Activated T-cell treated with anti-CD3 and anti-CD28 coated beads, Interleukin-2, amount 50 U/mL, for 48 hours (primary cell): ENCODE measurements around the gene CSK.
"Not testable (repeated sequence)": the region's sequence is repeated elsewhere in the genome, so short reads cannot be mapped to it uniquely, and the experiment has no call there.

Experiments used
- DNase-seq, 2 experiments: peaks; one replicate each; pipeline ENCODE4 v3.0.0-alpha.2; 2020

The CSK gene

DNA sequence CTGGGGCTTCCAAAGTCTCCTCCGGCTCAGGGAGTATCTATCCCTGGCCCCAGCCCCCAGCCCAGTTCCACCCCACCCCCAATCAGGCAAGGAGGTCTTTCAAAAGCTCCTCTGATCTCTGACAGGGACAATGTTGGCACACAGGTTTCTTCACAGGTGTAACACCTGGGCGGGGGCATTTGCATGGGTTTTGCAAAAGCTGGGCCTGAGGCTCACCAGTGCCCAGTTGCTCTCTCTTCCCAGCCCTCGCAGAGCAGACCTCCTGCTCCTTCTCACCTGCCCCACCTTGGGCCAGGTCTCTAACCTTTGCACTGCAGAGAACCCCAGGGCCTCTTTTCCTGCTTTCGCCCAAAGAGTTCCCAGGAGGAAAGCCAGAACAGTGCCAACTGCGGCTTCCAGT lies 8.6 kb upstream of the CSK start:
- DNase-seq: no peak

DNA sequence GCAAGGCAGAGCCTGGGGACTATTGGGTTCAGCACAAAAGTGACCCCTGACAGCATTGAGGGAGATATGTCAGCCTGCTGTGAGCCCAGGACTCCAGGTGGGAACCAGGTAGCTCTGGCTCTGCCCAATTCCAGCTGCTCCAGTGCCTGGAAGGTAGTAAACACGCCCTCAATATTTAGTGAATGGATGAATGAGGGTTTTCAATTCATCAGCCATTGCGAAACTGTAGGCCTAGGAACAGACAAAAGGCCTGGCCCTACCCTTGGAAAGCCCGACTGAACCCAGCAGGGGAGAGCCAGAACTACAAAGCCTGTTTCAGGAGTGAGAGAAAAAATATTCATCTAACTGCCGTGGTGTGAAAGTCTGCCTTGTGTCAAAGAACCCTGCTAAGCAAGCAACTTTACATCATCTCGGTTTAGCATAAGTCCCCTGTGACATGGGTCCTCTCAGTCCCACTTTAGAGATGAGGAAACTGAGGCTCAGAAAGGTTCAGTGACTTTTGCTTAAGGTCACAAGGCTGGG lies 8.1 kb upstream of the CSK start:
- DNase-seq: no peak

GRCh38 chr15:74775132-74775562 lies 6.7 kb upstream of the CSK start:
- no peak for DNase-seq

- DNase-seq: no peak
Measured at GRCh38 chr15:74775894-74776293, 6.0 kb upstream of the CSK start.

DNA sequence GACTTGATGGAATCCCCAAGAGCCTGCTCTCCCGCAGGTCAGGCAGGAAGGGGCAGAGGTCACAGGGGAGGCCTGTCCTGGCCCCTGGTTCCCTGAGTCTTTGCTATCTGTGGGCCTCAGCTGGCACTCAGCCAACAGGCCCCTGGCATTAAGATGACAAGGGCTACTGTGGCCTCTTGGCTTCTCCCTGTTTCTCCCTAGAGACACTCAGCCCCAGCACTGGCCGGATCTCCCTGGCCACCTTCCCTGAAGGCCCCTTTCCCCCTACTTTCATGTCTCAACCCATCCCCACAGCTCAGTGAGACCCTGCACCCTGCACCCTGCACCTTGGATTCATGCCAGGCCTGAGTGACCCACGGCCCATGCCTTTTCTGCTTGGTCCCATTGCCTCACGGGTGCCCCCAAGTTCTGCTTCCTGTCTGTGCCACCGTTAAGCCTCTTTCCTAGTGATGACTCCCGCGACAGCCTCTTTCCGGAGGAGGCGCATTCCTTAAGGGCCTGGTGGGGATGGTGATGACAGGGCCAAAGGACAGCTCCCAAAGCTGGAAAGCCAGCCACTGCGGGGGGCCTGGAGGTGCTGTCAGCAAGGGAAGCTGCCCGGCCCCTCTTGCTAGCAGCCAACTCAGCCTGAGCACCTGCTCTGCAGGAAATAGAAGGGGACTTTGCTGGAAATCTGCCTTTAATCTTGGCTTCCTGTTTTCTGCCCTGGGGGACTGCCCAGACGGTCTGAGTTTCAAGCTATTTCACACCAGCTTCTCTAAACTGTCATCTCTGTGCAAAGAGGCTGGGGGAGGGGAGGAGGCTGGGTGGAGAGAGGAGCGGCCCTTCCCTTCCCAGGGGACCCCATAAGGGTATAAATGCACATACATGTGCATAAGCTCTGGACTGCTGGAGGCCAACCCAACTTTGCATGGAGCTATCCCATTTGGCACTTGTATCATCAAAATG lies 4.8 kb upstream of the CSK start:
- DNase-seq: peak; percentile 68 to 69

DNA sequence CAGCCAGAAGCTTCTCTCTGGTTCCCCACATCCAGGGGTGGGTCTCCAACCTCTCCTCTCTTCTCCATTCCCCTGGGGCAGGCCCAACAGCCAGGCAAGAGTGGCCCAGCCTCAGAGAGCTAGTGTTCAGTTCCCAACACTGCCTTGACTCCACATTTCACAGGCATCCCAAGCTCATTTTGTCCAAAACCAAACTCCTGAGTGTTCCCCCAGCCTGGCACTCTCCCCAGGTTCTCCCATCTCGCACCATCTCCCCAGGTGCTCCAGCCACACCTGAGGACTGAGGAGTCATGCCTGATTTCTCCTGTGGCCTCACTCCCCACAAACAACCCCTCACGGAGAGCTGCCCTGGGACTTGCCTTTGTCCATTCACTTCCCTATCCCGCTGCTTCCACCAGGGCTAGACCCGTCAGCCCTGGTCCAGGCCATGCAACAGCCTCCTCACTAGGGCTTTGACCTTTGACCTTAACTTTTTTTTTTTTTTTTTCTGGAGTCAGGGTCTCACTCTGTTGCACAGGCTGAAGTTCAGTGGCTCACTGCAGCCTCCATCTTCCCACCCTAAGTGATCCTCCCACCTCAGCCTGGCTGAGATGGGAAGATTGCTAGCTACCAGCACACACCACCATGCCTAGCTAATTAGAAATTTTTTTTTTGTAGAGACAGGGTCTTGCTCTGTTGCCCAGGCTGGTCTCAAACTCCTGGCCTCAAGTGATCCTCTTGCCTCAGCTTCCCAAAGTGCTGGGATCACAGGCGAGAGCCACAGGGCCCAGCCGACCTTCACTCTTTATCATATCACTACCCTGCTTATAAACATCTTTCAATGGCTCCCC lies 3.9 kb upstream of the CSK start:
- DNase-seq: no peak

GRCh38 chr15:74778599-74778970 lies 3.3 kb upstream of the CSK start:
- peak in 1 of 2 experiments; percentile 21 for DNase-seq

DNA sequence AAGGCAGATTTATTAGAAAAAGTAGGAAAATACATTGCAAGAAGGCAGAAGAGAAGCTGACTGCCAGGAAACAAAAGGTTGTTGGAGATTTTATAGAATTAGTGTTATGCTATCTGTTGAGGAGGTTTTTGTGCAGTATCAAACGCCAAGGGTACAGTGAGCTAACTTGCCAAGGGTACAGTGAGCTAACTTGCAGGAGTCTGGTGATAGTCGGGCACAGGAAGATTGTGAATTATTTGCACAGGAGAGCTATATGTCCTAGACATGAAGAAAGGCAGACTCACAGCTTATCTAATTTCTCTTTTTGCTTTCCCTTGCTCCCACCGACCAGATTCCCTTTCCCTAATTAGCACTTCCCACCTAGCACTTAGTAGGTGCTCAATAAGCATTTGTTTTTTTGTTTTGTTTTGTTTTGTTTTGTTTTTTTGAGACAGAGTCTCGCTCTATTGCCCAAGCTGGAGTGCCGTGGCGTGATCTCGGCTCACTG lies 2.7 kb upstream of the CSK start:
- DNase-seq: no peak

DNA sequence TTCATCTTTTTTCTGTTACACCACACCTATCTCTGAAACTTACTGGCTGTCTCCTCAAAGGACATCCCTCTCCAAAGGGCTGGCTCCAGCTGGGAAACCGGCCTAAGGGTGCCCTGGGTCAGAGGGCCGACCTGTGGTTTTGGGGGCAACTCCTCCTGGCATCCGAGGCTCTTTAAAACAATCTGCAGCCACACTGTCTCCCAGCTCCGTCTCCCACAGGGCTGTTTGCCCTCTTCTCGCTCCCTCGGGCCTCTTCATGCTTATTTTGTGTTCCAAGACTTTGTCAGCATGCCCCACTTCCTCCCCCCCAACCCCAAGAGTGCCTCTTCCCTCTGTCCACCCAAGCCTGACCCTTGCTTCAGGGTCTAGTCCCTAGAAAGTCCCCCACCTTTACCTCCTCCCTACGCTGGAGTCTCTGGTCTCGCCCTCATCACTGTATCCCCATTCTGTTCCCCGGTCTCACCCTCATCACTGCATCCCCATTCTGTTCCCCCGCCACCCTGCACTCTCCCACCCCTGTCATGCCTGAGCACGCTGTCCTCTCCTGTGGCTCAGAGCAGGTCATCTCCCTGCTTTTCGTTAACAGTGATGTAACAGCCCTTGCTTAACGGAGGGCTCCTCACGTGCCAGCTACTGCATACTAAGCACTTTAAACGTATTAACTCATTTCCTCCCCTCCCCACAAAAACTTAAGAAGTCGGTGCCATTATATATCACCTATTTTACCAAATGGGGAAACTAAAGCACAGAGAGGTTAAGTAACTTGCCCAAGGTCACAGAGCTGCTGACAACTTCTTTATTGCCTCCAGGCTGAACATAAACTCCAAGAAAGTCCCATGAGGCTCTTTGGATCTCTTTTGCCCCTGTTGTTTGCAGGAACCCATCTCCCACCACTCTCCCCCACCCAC lies 1.1 kb upstream of the CSK start:
- DNase-seq: peak; percentile 59 to 64

GRCh38 chr15:74782259-74783071 lies 585 bp downstream of the CSK start:
- peak in 1 of 2 experiments; percentile 62 for DNase-seq

DNA sequence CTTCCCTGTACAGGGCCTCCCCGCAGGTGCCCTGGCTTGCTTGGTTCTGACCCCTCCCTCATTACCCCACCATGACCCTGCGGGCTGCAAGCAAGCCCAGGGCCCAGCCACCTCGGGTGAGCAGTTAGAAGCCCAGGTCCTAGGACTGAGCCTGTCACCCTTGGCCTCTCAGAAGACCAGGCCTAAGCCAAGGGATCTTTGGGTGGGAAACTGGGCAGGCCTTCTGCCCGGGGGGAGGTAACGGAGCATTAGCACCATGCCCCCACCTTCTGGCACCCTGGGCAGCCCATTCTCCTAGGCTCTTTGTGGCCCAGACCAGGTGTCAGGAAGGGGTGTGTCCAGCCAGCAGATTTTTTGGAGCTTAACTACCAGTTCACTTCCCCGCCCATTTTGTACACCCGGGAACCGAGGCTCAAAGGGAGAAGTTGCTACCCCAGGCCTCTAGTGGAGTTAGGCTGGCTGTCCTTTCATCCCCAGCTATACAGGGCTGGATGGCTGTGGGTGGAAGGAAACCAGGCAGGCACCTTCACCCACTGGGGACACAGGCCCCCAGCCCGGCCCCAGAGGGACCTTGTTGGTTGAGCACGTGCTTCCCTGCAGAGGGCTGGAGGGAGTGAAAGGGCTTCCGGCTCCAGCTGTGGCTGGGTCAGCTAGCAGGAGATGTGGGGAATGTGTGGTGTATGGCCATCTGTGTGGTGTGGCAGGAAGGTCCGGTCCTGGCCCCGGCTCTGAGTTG lies 1.4 kb downstream of the CSK start:
- peak; percentile 71 for DNase-seq

- peak in 1 of 2 experiments; percentile 52 for DNase-seq
Measured at GRCh38 chr15:74783808-74784175, 1.9 kb downstream of the CSK start.

DNA sequence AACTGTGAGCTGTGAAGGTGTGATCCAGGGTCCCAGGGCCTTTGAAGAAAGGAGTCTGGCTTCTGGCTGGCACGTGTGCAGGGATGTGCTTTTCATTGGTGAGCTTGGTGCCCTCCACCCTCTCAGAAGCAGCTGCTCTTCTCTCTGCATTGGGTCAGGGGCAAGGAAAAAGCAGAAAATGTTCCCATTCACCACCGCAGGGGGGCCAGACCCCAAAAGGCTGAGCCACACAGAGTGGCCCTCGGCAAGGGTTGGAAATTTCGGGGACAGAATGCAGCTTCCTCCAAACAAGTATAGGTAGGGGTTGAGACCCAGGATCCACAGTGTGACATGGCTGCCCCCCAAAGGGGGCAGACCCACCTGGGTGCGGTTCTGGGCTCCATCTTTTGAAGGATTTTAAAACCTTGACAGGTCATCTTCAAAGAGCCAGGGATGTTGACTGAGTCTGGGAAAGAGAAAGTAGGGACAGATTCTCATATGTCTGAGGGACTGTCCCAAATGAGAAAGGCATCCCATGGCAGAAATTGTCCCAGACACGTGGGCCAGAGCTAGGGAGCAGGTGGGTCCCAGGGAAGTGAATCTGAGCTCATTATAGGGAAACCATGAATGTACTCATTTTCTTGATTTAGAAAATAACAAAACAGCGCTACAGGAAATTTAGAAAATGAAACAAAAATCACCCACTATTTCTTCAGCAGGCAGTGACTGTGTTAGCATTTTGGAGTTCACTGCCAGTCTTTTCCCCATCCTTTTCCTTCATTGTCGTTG lies 2.7 kb downstream of the CSK start:
- DNase-seq: peak; percentile 56 to 59

DNA sequence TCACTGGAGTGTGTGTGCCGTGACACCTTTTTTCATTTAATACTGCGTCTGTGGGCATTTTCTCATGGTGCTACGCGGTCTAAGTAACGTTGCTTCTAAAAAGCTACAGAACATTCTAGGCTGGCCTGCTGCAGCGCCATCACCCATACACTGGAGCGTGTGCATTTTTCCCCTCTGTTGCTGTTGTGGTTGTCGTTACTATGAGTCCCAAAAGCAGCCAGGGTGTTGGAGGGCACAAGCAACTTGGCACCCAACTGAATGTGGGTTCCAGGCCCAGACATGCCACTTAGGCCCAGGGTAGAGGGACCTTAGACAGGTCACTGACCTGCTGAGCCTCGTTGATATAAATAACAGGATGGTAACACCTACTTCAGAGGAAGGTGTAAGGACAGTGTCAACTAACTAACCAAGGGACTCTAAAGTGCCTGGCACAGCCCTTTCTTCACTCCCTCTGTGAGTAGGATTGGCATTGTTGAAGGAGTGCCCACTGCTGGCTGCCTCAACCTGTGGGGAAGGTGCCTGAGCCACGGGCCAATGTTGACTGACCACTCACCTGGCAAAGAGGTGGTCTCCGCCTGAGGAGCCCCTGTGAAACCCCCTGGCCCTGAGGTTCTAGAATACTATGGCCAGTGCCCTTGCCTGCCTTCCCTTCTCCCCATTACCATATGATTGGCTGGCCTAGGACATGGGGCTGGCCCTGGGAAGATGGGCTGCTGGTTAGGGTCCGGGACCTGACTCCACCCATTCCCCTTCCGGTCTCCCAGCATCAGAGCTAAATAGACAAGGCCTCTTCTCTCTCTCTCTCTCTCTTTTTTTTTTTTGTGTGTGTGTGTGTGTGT lies 3.5 kb downstream of the CSK start:
- peak; percentile 55 to 67 for DNase-seq

DNA sequence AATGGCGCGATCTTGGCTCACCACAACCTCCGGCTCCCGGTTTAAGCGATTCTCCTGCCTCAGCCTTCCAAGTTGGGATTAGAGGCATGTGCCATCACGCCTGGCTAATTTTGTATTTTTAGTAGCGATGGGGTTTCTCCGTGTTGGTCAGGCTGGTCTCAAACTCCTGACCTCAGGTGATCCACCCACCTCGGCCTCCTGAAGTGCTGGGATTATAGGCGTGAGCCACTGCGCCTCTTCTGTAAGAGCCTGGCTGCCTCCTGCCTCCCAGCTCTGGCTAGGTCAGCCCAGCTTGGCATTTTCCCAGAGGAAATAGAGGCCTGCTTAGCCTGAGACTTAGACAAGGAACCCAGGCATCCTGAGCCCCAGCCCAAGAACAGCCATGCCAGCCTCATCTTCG lies 4.2 kb downstream of the CSK start:
- DNase-seq: not testable (repeated sequence)

DNA sequence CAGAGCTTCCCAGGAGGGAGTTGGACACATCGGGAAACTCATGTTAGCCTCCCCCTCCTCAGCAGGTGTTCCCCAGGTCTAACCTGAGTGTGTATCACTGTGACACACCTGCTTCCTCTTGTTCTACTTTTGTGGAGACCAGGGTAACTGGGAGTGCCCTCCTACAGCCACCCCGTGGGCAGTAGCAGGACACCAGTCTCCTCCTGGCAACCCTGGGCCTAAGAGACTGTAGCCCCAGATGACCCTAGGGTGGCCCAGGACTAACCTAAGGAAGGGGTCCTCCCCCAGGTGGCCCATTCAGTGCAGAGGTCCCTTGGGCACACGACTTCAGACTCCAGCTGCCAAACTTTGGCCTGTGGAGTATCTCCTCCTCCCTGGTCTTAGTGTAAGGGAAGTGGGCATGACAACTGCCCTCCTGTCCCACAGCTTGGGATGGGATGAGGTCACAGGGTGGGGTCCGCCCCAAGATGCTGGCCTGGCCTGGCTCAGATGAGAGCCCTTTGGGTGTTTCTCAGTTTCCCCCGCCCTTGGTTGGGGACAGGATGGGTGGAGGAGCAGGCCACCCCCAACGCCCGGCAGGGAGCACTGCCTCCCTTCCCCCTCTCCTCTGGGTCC lies 4.8 kb downstream of the CSK start:
- peak in 1 of 2 experiments; percentile 45 for DNase-seq

DNA sequence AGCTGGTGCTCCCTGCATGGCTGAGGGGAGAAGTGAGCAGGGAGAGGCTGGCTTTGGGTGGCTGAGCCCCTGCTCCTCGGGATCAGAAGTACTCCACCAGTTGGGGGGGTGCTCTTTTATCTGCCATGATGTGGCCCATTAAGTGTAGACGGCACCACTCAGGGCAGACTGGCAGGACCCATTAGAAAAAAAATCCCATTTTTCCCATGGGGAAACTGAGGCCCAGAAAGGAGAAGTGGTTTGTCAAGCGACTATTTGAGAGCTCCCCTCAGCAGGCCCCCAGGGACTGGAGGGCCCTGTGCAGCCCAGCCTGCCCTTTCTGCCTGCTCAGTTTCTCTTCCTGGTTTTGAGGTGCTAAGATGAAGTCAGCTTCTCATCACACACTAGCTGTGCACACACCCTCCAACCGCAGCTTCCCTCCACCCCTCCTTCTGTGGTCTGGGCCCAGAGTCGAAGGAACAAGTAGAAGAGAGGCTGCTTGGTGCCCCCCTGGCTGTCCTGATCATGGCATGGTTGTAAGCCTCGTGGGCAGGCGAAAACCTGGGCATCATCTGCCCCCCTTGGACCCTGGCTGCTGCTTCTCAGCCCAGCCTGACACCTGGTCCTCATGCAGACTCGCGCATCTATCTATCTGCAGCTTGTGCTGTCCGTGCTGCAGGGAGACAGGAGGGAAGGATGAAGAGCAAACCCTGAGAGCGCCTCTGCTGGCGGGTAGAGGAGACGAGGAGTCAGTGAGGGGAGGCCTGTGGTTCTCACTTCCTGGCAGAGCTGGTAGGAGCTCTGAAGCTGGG lies 5.6 kb downstream of the CSK start:
- DNase-seq: peak; percentile 92 to 94
